GM18858 (cell line): ENCODE results near the gene ALG9.
"Not testable (repeated sequence)": the region's sequence is repeated elsewhere in the genome, so short reads cannot be mapped to it uniquely, and the experiment has no call there.

Experiments used
- ATAC-seq: cut with Tn5 transposase; IDR thresholded peaks from one replicate; pipeline ENCODE4 v1.9.1; 2021; ENCODE audit not compliant: unreplicated experiment

ALG9 gene

GRCh38 chr11:111772535-111772934, 98.8 kb downstream of the ALG9 start:
- ATAC-seq = no peak

GRCh38 chr11:111771205-111771604, 100.2 kb downstream of the ALG9 start:
- ATAC-seq = not testable (repeated sequence)

- no peak for ATAC-seq
Measured at GRCh38 chr11:111770581-111771134, 100.7 kb downstream of the ALG9 start.

GRCh38 chr11:111766834-111767142, 104.6 kb downstream of the ALG9 start:
- no peak for ATAC-seq

GRCh38 chr11:111765984-111766833, 105.2 kb downstream of the ALG9 start, which contains the start of gene PPP2R1B:
PPP2R1B (minus strand) TSS chr11:111766389; CDS start chr11:111766361, 28 bp downstream.
- no peak for ATAC-seq

GRCh38 chr11:111765320-111765983, 105.9 kb downstream of the ALG9 start:
- ATAC-seq = no peak

GRCh38 chr11:111764621-111765020, 106.8 kb downstream of the ALG9 start:
- ATAC-seq = no peak

- no peak for ATAC-seq
Measured at GRCh38 chr11:111762981-111763643, 108.3 kb downstream of the ALG9 start.

- no peak for ATAC-seq
Measured at GRCh38 chr11:111762526-111762925, 108.9 kb downstream of the ALG9 start.

- no peak for ATAC-seq
Measured at GRCh38 chr11:111761036-111761435, 110.3 kb downstream of the ALG9 start.

- ATAC-seq = no peak
Measured at GRCh38 chr11:111759778-111760407, 111.5 kb downstream of the ALG9 start.

GRCh38 chr11:111759376-111759775, 112.0 kb downstream of the ALG9 start:
- no peak for ATAC-seq

- ATAC-seq = no peak
Measured at GRCh38 chr11:111756097-111756496, 115.3 kb downstream of the ALG9 start.

- ATAC-seq = no peak
Measured at GRCh38 chr11:111749646-111750045, 121.7 kb downstream of the ALG9 start.

GRCh38 chr11:111748035-111748804, 123.2 kb downstream of the ALG9 start:
- ATAC-seq = no peak

- no peak for ATAC-seq
Measured at GRCh38 chr11:111745719-111746504, 125.5 kb downstream of the ALG9 start.

- ATAC-seq = no peak
Measured at GRCh38 chr11:111743700-111744099, 127.7 kb downstream of the ALG9 start.

- ATAC-seq = no peak
Measured at GRCh38 chr11:111741751-111742150, 129.6 kb downstream of the ALG9 start.

GRCh38 chr11:111739299-111739698, 132.1 kb downstream of the ALG9 start:
- no peak for ATAC-seq
